ENCODE measurements around the gene RPL19.

RPL19 gene

GRCh38 chr17:39212841-39213480, 12.9 kb downstream of the RPL19 start:
- TF ChIP-seq CTCF (IDR thresholded peaks at IDR 0.05), result no peak

GRCh38 chr17:39213852-39214251, 13.8 kb downstream of the RPL19 start:
- no peak for TF ChIP-seq CTCF (IDR thresholded peaks at IDR 0.05)

GRCh38 chr17:39217734-39218369, 17.8 kb downstream of the RPL19 start:
- no peak for TF ChIP-seq CTCF (IDR thresholded peaks at IDR 0.05)

GRCh38 chr17:39218906-39219305, 18.8 kb downstream of the RPL19 start:
- no peak for TF ChIP-seq CTCF (IDR thresholded peaks at IDR 0.05)

GRCh38 chr17:39219647-39220154, 19.6 kb downstream of the RPL19 start:
- no peak for TF ChIP-seq CTCF (IDR thresholded peaks at IDR 0.05)

GRCh38 chr17:39221572-39221971, 21.5 kb downstream of the RPL19 start:
- no peak for TF ChIP-seq CTCF (IDR thresholded peaks at IDR 0.05)

- no peak for TF ChIP-seq CTCF (IDR thresholded peaks at IDR 0.05)
Observed at GRCh38 chr17:39222151-39222550, 22.1 kb downstream of the RPL19 start.

Measured in LNCAP (cell line).